HG03039 (cell line): ENCODE data around the gene KRTAP9-8.
"Not testable (repeated sequence)": the region's sequence is repeated elsewhere in the genome, so short reads cannot be mapped to it uniquely, and the experiment has no call there.

Experiments
- ATAC-seq: cut with Tn5 transposase; IDR thresholded peaks from one replicate; pipeline ENCODE4 v1.9.1; 2021; ENCODE audit warnings: mild to moderate bottlenecking, moderate library complexity; ENCODE audit not compliant: unreplicated experiment

The KRTAP9-8 gene

GRCh38 chr17:41237949-41238437, at the start of gene KRTAP9-8:
Gene KRTAP9-8, plus strand, starts transcription at chr17:41237999. Its CDS starts 53 bp downstream, at chr17:41238052.
- not testable (repeated sequence) for ATAC-seq

- not testable (repeated sequence) for ATAC-seq
Measured at GRCh38 chr17:41189837-41190318, 47.9 kb upstream of the KRTAP9-8 start, which contains the start of gene KRTAP9-1. Gene KRTAP9-1, plus strand, starts transcription at chr17:41189887. Its CDS starts 0 bp downstream, at chr17:41189887.

GRCh38 chr17:41190328-41190727, 47.5 kb upstream of the KRTAP9-8 start:
- ATAC-seq = no peak

GRCh38 chr17:41196068-41196467, 41.7 kb upstream of the KRTAP9-8 start:
- ATAC-seq = no peak

GRCh38 chr17:41199421-41200078, 38.2 kb upstream of the KRTAP9-8 start:
- ATAC-seq = no peak

- ATAC-seq = no peak
Measured at GRCh38 chr17:41211845-41212466, 25.8 kb upstream of the KRTAP9-8 start.

- ATAC-seq = no peak
Measured at GRCh38 chr17:41212524-41213169, 25.2 kb upstream of the KRTAP9-8 start.

- no peak for ATAC-seq
Measured at GRCh38 chr17:41215681-41216080, 22.1 kb upstream of the KRTAP9-8 start.

- no peak for ATAC-seq
Measured at GRCh38 chr17:41223821-41224220, 14.0 kb upstream of the KRTAP9-8 start.

- ATAC-seq = no peak
Measured at GRCh38 chr17:41226051-41226450, 11.7 kb upstream of the KRTAP9-8 start.

GRCh38 chr17:41226598-41227095, 11.2 kb upstream of the KRTAP9-8 start, which contains the start of gene KRTAP9-2:
Gene KRTAP9-2, plus strand, starts transcription at chr17:41226648. Its CDS starts 7 bp downstream, at chr17:41226655.
- not testable (repeated sequence) for ATAC-seq

GRCh38 chr17:41230094-41230493, 7.7 kb upstream of the KRTAP9-8 start:
- ATAC-seq = no peak

- no peak for ATAC-seq
Measured at GRCh38 chr17:41231731-41232130, 6.1 kb upstream of the KRTAP9-8 start.

GRCh38 chr17:41232399-41233105, 5.2 kb upstream of the KRTAP9-8 start, which contains the start of gene KRTAP9-3:
Gene KRTAP9-3, plus strand, starts transcription at chr17:41232449. Its CDS starts 53 bp downstream, at chr17:41232502.
- not testable (repeated sequence) for ATAC-seq

GRCh38 chr17:41237116-41237515, 683 bp upstream of the KRTAP9-8 start:
- not testable (repeated sequence) for ATAC-seq

- not testable (repeated sequence) for ATAC-seq
Measured at GRCh38 chr17:41246995-41247787, 9.4 kb downstream of the KRTAP9-8 start.

GRCh38 chr17:41249637-41250240, 11.9 kb downstream of the KRTAP9-8 start, which contains the start of gene KRTAP9-4:
Gene KRTAP9-4, plus strand, starts transcription at chr17:41249687. Its CDS starts 34 bp downstream, at chr17:41249721.
- ATAC-seq = not testable (repeated sequence)

- no peak for ATAC-seq
Measured at GRCh38 chr17:41251261-41251660, 13.5 kb downstream of the KRTAP9-8 start.

- ATAC-seq = no peak
Measured at GRCh38 chr17:41254861-41255260, 17.1 kb downstream of the KRTAP9-8 start.
